ENCODE measurements around the gene RMI2.
A peak's percentile ranks its signal among the peaks of the same experiment; 100 is the strongest.

RMI2 gene

GRCh38 chr16:11342021-11342855, 3.0 kb upstream of the RMI2 start:
- no peaks in the 10 kb centered on the region for H3K9me3 ChIP-seq (ENCODE audit: control insufficient read depth, insufficient read depth, low read depth, low read length)
- peaks cover 0 to 13% of the 10 kb centered on the region in 2 experiments; a peak in 1 of 3 replicates for H3K36me3 ChIP-seq (ENCODE audit: control insufficient read depth in 2 of 2, insufficient read depth in 1 of 2, low read length in 2 of 2)
- no peak overlapping the region for H3K27ac ChIP-seq (ENCODE audit: extremely low read depth, low read depth, low read length)
- CTCF ChIA-PET = no interaction called here
- H3K4me1 ChIP-seq (ENCODE audit: control insufficient read depth, insufficient read depth, low read length) = no peaks in the 10 kb centered on the region
- H3K4me3 ChIP-seq (ENCODE audit: low read depth, low read length) = no peak overlapping the region
- TF ChIP-seq ZNF221 (tag by site-specific recombination; IDR thresholded peaks at IDR 0.05; ENCODE audit: borderline replicate concordance) (no peak), ZNF610 (tag by site-specific recombination; IDR thresholded peaks at IDR 0.05; ENCODE audit: borderline replicate concordance) (no peak), ZBTB1 (tag by site-specific recombination; IDR thresholded peaks at IDR 0.05) (no peak), TRIM28 (IDR thresholded peaks at IDR 0.05; ENCODE audit: borderline replicate concordance, low read length) (no peak), ZNF274 (IDR thresholded peaks at IDR 0.05; ENCODE audit: low read length) (no peak), ZNF274 (tag by site-specific recombination; IDR thresholded peaks at IDR 0.05; ENCODE audit: borderline replicate concordance) (no peak), ZNF623 (tag by site-specific recombination; IDR thresholded peaks at IDR 0.05) (no peak), ZNF394 (tag by site-specific recombination; IDR thresholded peaks at IDR 0.05; ENCODE audit: borderline replicate concordance) (no peak), SETDB1 (IDR thresholded peaks at IDR 0.05; ENCODE audit: insufficient read length, low read length) (no peak), ELK4 (IDR thresholded peaks at IDR 0.05; ENCODE audit: borderline replicate concordance, low read depth, low read length) (no peak), IKZF3 (tag by site-specific recombination; IDR thresholded peaks at IDR 0.05) (no peak)
- POLR2A ChIA-PET = no interaction called here

GRCh38 chr16:11346700-11347319, 1.6 kb downstream of the RMI2 start:
- no peak for TF ChIP-seq ZNF416 (tag by site-specific recombination; IDR thresholded peaks at IDR 0.05)
- TF ChIP-seq PRDM10 (tag by site-specific recombination; IDR thresholded peaks at IDR 0.05) = peak; percentile 71
- H3K9me3 ChIP-seq (ENCODE audit: control insufficient read depth, insufficient read depth, low read depth, low read length) = no peaks in the 10 kb centered on the region
- ChIA-PET CTCF (interaction anchor here (0.6 to 1.5 kb wide), 7 partner anchors 9 to 486 kb away, joined by 3 to 4 read pairs (median 3); no protein-coding TSS in a partner anchor), POLR2A (interaction anchor here (0.7 to 1.7 kb wide), 4 partner anchors 18 to 397 kb away, joined by 3 to 8 read pairs (median 7); partner anchors contain the start of gene SOCS1)
- H3K27ac ChIP-seq (ENCODE audit: extremely low read depth, low read depth, low read length) = no peak overlapping the region
- no peak overlapping the region for H3K4me3 ChIP-seq (ENCODE audit: low read depth, low read length)
- peaks cover 10% of the 10 kb centered on the region; the same call in 1 of the 2 replicates for H3K4me1 ChIP-seq (ENCODE audit: control insufficient read depth, insufficient read depth, low read length)
- H3K36me3 ChIP-seq (ENCODE audit: control insufficient read depth in 2 of 2, insufficient read depth in 1 of 2, low read length in 2 of 2) = peaks cover 2 to 17% of the 10 kb centered on the region in 2 experiments; a peak in 2 of 3 replicates

GRCh38 chr16:11347831-11348230, 2.6 kb downstream of the RMI2 start:
- Histone ChIP-seq H3K27ac (ENCODE audit: extremely low read depth, low read depth, low read length) (no peak overlapping the region), H3K36me3 (ENCODE audit: control insufficient read depth in 2 of 2, insufficient read depth in 1 of 2, low read length in 2 of 2) (peaks cover 9 to 12% of the 10 kb centered on the region in 2 experiments; a peak in 2 of 3 replicates), H3K4me3 (ENCODE audit: low read depth, low read length) (no peak overlapping the region), H3K9me3 (ENCODE audit: control insufficient read depth, insufficient read depth, low read depth, low read length) (no peaks in the 10 kb centered on the region), H3K4me1 (ENCODE audit: control insufficient read depth, insufficient read depth, low read length) (peaks cover 10% of the 10 kb centered on the region; the same call in 1 of the 2 replicates)
- CTCF ChIA-PET = interaction anchor here (1.2 to 1.5 kb wide), 4 partner anchors 14 to 377 kb away, joined by 3 to 4 read pairs (median 3); no protein-coding TSS in a partner anchor
- POLR2A ChIA-PET = interaction anchor here (0.8 kb wide), 1 partner anchor 92 kb away, joined by 4 read pairs; the partner anchor contains the start of gene SOCS1
- TF ChIP-seq CTCF (tag by site-specific recombination; IDR thresholded peaks at IDR 0.05) (no peak), ZNF391 (tag by site-specific recombination; IDR thresholded peaks at IDR 0.05; ENCODE audit: borderline replicate concordance, low read depth) (no peak), ZNF704 (tag by site-specific recombination; IDR thresholded peaks at IDR 0.05) (no peak), ZNF549 (tag by site-specific recombination; IDR thresholded peaks at IDR 0.05) (no peak), ZNF785 (tag by site-specific recombination; IDR thresholded peaks at IDR 0.05) (no peak), ZNF157 (tag by site-specific recombination; IDR thresholded peaks at IDR 0.05) (no peak), KLF8 (tag by site-specific recombination; IDR thresholded peaks at IDR 0.05) (no peak)
